SU-DHL-6 (cell line): ENCODE data around the gene TPPP3.
"Not testable (repeated sequence)": the region's sequence is repeated elsewhere in the genome, so short reads cannot be mapped to it uniquely, and the experiment has no call there.

Experiments
- H2AFZ ChIP-seq: fragments of 200-600 bp; sonication (generic); 2 replicates; pipeline ENCODE4 v1.6.1; 2014; ENCODE audit warnings: low read depth, mild to moderate bottlenecking, moderate library complexity, mixed read lengths, antibody characterized with exemption, low read length; ENCODE audit not compliant: severe bottlenecking
- H3F3A ChIP-seq: fragments of 200-600 bp; shearing (Covaris generic); 2 replicates; pipeline ENCODE4 v1.6.0; 2016; ENCODE audit warnings: antibody characterized with exemption, mild to moderate bottlenecking; ENCODE audit not compliant: insufficient read depth
- H3K27ac ChIP-seq: fragments of 200-600 bp; sonication (generic); 2 replicates; pipeline ENCODE4 v1.5.1; 2016; ENCODE audit warnings: low read depth, mild to moderate bottlenecking, low read length, moderate library complexity, mixed read lengths
- H3K27me3 ChIP-seq: fragments of 200-600 bp; sonication (generic), shearing (Covaris generic); 2 replicates; pipeline ENCODE4 v1.6.0; 2014; ENCODE audit warnings: mild to moderate bottlenecking, low read length
- H3K36me3 ChIP-seq: fragments of 200-600 bp; sonication (generic); 2 replicates; pipeline ENCODE4 v1.6.1; 2014; ENCODE audit warnings: mild to moderate bottlenecking, low read length, mixed read lengths
- H3K4me2 ChIP-seq: fragments of 300-600, 200-600 bp; shearing (Covaris generic), sonication (generic); 2 replicates; pipeline ENCODE4 v1.6.0; 2014; ENCODE audit warnings: low read length, low read depth, mild to moderate bottlenecking; ENCODE audit not compliant: poor library complexity, severe bottlenecking
- H3K4me3 ChIP-seq: fragments of 200-600 bp; sonication (generic); 2 replicates; pipeline ENCODE4 v1.5.1; 2014; ENCODE audit warnings: antibody characterized with exemption, low read length, mild to moderate bottlenecking, mixed read lengths; ENCODE audit not compliant: insufficient read depth, poor library complexity, severe bottlenecking
- H3K79me2 ChIP-seq: fragments of 200-600 bp; sonication (generic); 2 replicates; pipeline ENCODE4 v1.6.1; 2014; ENCODE audit warnings: mild to moderate bottlenecking, low read length, moderate library complexity; ENCODE audit not compliant: insufficient read depth
- H3K9ac ChIP-seq: fragments of 200-600 bp; sonication (generic); 2 replicates; pipeline ENCODE4 v1.7.0; 2014; ENCODE audit warnings: mild to moderate bottlenecking, low read length
- H3K9me2 ChIP-seq: fragments of 200-600 bp; sonication (generic); replicated peaks from 2 replicates; pipeline ENCODE4 v1.6.1; 2014; ENCODE audit warnings: low read length; ENCODE audit not compliant: insufficient read depth
- H3K9me3 ChIP-seq: fragments of 200-600 bp; sonication (generic); 2 replicates; pipeline ENCODE4 v1.6.1; 2014; ENCODE audit warnings: low read length, mixed read lengths; ENCODE audit not compliant: insufficient read depth
- H4K20me1 ChIP-seq: fragments of 200-600 bp; sonication (generic); 2 replicates; pipeline ENCODE4 v1.6.1; 2014; ENCODE audit warnings: low read depth, mild to moderate bottlenecking, antibody characterized with exemption, low read length, moderate library complexity, mixed read lengths
- EZH2phosphoT487 ChIP-seq: fragments of 200-600 bp; sonication (generic), shearing (Covaris generic); conservative IDR thresholded peaks from 2 replicates; pipeline ENCODE4 v1.6.1; 2018; ENCODE audit warnings: mild to moderate bottlenecking, antibody characterized with exemption, low read length, moderate library complexity, mixed read lengths
- TF ChIP-seq, protein P1 (sequence below): fragments of 200-600 bp; sonication (generic); IDR thresholded peaks from one replicate; pipeline ENCODE4 v1.5.1; 2017; ENCODE audit warnings: antibody characterized with exemption, mild to moderate bottlenecking, low read length, moderate library complexity; ENCODE audit not compliant: insufficient read depth, poor library complexity, severe bottlenecking

The TPPP3 gene

GRCh38 chr16:67415872-67416793, 22.8 kb upstream of the TPPP3 start, which contains the start of gene ZDHHC1:
TSS of gene ZDHHC1 (minus strand) at chr16:67416477. CDS start at chr16:67407775, 8,702 bp downstream.
- H3K4me2 ChIP-seq = peak within 1 kb of the TSS; percentile 42
- no peaks in the 10 kb centered on the region for H3K27me3 ChIP-seq
- no peaks in the 10 kb centered on the region for H3F3A ChIP-seq
- no peaks in the 10 kb centered on the region for H3K9me3 ChIP-seq
- H2AFZ ChIP-seq = peak within 1 kb of the TSS; percentile 79
- TF ChIP-seq EZH2phosphoT487 = no peak
- TF ChIP-seq, protein P1, sequence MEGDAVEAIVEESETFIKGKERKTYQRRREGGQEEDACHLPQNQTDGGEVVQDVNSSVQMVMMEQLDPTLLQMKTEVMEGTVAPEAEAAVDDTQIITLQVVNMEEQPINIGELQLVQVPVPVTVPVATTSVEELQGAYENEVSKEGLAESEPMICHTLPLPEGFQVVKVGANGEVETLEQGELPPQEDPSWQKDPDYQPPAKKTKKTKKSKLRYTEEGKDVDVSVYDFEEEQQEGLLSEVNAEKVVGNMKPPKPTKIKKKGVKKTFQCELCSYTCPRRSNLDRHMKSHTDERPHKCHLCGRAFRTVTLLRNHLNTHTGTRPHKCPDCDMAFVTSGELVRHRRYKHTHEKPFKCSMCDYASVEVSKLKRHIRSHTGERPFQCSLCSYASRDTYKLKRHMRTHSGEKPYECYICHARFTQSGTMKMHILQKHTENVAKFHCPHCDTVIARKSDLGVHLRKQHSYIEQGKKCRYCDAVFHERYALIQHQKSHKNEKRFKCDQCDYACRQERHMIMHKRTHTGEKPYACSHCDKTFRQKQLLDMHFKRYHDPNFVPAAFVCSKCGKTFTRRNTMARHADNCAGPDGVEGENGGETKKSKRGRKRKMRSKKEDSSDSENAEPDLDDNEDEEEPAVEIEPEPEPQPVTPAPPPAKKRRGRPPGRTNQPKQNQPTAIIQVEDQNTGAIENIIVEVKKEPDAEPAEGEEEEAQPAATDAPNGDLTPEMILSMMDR = peak; percentile 53
- H3K36me3 ChIP-seq = no peaks in the 10 kb centered on the region
- peak within 1 kb of the TSS; percentile 26 for H3K4me3 ChIP-seq
- no peaks in the 10 kb centered on the region for H4K20me1 ChIP-seq
- H3K9ac ChIP-seq = 0 out of 2 replicates have a peak within 1 kb of the TSS, but pooled peaks have one; percentile 2
- no peaks in the 10 kb centered on the region for H3K9me2 ChIP-seq
- no peak within 1 kb of the TSS for H3K27ac ChIP-seq
- H3K79me2 ChIP-seq = no peaks in the 10 kb centered on the region

DNA sequence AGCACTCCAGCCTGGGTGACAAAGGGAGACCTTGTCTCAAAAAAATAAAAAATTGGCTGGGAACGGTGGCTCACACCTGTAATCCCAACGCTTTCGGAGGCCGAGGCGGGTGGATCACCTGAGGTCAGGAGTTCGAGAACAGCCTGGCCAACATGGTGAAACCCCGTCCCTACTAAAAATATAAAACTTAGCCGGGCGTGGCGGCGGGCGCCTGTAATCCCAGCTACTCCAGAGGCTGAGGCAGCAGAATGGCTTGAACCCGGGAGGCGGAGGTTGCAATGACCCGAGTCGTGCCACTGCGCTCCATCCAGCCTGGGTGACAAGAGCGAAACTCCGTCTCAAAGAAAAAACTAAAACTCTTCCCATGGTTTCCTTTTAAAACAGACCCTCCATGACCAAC, 22.1 kb upstream of the TPPP3 start:
- H2AFZ ChIP-seq, H3K4me3 ChIP-seq, H3K9me3 ChIP-seq, H3K9me2 ChIP-seq, H3K9ac ChIP-seq, H4K20me1 ChIP-seq, H3K79me2 ChIP-seq, H3K4me2 ChIP-seq, H3K27me3 ChIP-seq, H3K36me3 ChIP-seq, H3K27ac ChIP-seq, H3F3A ChIP-seq: not testable (repeated sequence)

- H3K9ac ChIP-seq = no peak overlapping the region
- no peak for TF ChIP-seq EZH2phosphoT487
- TF ChIP-seq, protein P1 = no peak
- no peaks in the 10 kb centered on the region for H3K9me3 ChIP-seq
- H3K9me2 ChIP-seq = no peaks in the 10 kb centered on the region
- no peaks in the 10 kb centered on the region for H3K36me3 ChIP-seq
- H3K27ac ChIP-seq = no peak overlapping the region
- H3K79me2 ChIP-seq = no peaks in the 10 kb centered on the region
- no peak overlapping the region for H3K4me3 ChIP-seq
- H3K27me3 ChIP-seq = no peaks in the 10 kb centered on the region
- H3K4me2 ChIP-seq = no peak overlapping the region
- no peaks in the 10 kb centered on the region for H3F3A ChIP-seq
- no peaks in the 10 kb centered on the region for H4K20me1 ChIP-seq
- no peak overlapping the region for H2AFZ ChIP-seq
Measured at GRCh38 chr16:67413978-67414911, 20.9 kb upstream of the TPPP3 start.
